Thymus (tissue), 11 donors: ENCODE measurements around the gene NRG2. TPM values are rescaled to one million over a fixed set of nuclear protein-coding genes. Genes with fewer than 3 reads are reported as not detected.

Experiments used
- DNase-seq, 9 donors: peaks; one replicate each; pipeline ENCODE4 v3.0.0-alpha.2; 2013; ENCODE audit warnings: low spot score in 9 of 9, low read depth in 6 of 9, missing footprints in 1 of 9
- H3K27ac ChIP-seq, 2 donors: one replicate each; pipeline ENCODE4 v1.5.1; 2013; ENCODE audit warnings: control low read depth in 1 of 2, low read depth in 1 of 2, low read length in 1 of 2, mild to moderate bottlenecking in 1 of 2, moderate library complexity in 1 of 2
- H3K27me3 ChIP-seq, 2 donors: one replicate each; pipeline ENCODE4 v1.5.1; 2013; ENCODE audit warnings: low read length in 1 of 2; ENCODE audit not compliant: control insufficient read depth in 2 of 2, insufficient read depth in 1 of 2
- H3K36me3 ChIP-seq, 2 donors: one replicate each; pipeline ENCODE4 v1.5.1; 2013; ENCODE audit warnings: low read length in 1 of 2, mild to moderate bottlenecking in 1 of 2, moderate library complexity in 1 of 2; ENCODE audit not compliant: control insufficient read depth in 2 of 2, insufficient read depth in 2 of 2
- H3K4me1 ChIP-seq, 2 donors: one replicate each; pipeline ENCODE4 v1.5.1; 2013; ENCODE audit warnings: low read length in 2 of 2; ENCODE audit not compliant: control insufficient read depth in 2 of 2, insufficient read depth in 2 of 2
- H3K4me3 ChIP-seq, 2 donors: one replicate each; pipeline ENCODE4 v1.5.1; 2013; ENCODE audit warnings: low read length in 2 of 2, control low read depth in 1 of 2, mild to moderate bottlenecking in 1 of 2
- H3K9me3 ChIP-seq, 2 donors: one replicate each; pipeline ENCODE4 v1.5.1; 2013; ENCODE audit warnings: low read length in 1 of 2, mild to moderate bottlenecking in 1 of 2; ENCODE audit not compliant: control insufficient read depth in 2 of 2, insufficient read depth in 1 of 2
- WGBS: extraction: QIAGEN DNeasy Blood & Tissue Kit; methylation state at CpG from one replicate; pipeline ENCODE4 v1.1.7; 2013; 5-methylcytosine and 5-hydroxymethylcytosine counted together
- polyA plus RNA-seq: library from polyadenylated mRNA; stranded (reverse); fragments of 200-250 nt; gene quantifications from one replicate; pipeline ENCODE4 v1.2.3, GENCODE V29; 2013
- total RNA-seq: library from RNA; stranded (reverse); fragments of 120-200 nt; gene quantifications from one replicate; pipeline ENCODE4 v1.2.4, GENCODE V29; 2013
- donor health status: healthy.

The NRG2 gene
- total and polyA plus RNA-seq, 2 donors: 0.38 to 0.96 TPM

GRCh38 chr5:139954022-139954421 is 89.1 kb downstream of the NRG2 start:
- WGBS: 90% methylated on average over 7 of the region's 7 CpGs
- Histone ChIP-seq H3K9me3 (peaks cover 0 to 4% of the 10 kb centered on the region in 2 donors), H3K27me3 (peaks cover 0 to 6% of the 10 kb centered on the region in 2 donors), H3K27ac (no peak overlapping the region), H3K36me3 (no peaks in the 10 kb centered on the region), H3K4me3 (no peak overlapping the region), H3K4me1 (no peaks in the 10 kb centered on the region)
- DNase-seq: no peak

GRCh38 chr5:139952574-139952973 is 90.5 kb downstream of the NRG2 start:
- WGBS: 95% methylated on average over 13 of the region's 13 CpGs
- Histone ChIP-seq H3K27ac (no peak overlapping the region), H3K27me3 (peaks cover 0 to 6% of the 10 kb centered on the region in 2 donors), H3K9me3 (peaks cover 0 to 4% of the 10 kb centered on the region in 2 donors), H3K4me3 (no peak overlapping the region), H3K4me1 (no peaks in the 10 kb centered on the region), H3K36me3 (no peaks in the 10 kb centered on the region)
- no peak for DNase-seq

- 94% methylated on average over 1 of the region's 1 CpG for WGBS
- no peak overlapping the region for H3K4me3 ChIP-seq
- no peaks in the 10 kb centered on the region for H3K4me1 ChIP-seq
- H3K36me3 ChIP-seq: no peaks in the 10 kb centered on the region
- H3K9me3 ChIP-seq: peaks cover 0 to 4% of the 10 kb centered on the region in 2 donors
- no peak overlapping the region for H3K27ac ChIP-seq
- peaks cover 0 to 6% of the 10 kb centered on the region in 2 donors for H3K27me3 ChIP-seq
- no peak for DNase-seq
Measured at GRCh38 chr5:139951983-139952382, 91.1 kb downstream of the NRG2 start.

GRCh38 chr5:139951296-139951924 is 91.7 kb downstream of the NRG2 start:
- no peaks in the 10 kb centered on the region for H3K4me1 ChIP-seq
- H3K27me3 ChIP-seq: peaks cover 0 to 4% of the 10 kb centered on the region in 2 donors
- no peak overlapping the region for H3K27ac ChIP-seq
- peaks cover 0 to 4% of the 10 kb centered on the region in 2 donors for H3K9me3 ChIP-seq
- no peaks in the 10 kb centered on the region for H3K36me3 ChIP-seq
- 97% methylated on average over 6 of the region's 6 CpGs for WGBS
- DNase-seq: no peak
- no peak overlapping the region for H3K4me3 ChIP-seq

GRCh38 chr5:139950436-139950835 is 92.7 kb downstream of the NRG2 start:
- Histone ChIP-seq H3K4me3 (no peak overlapping the region), H3K4me1 (no peaks in the 10 kb centered on the region)

GRCh38 chr5:139949710-139950109 is 93.4 kb downstream of the NRG2 start:
- no peak overlapping the region for H3K27ac ChIP-seq
- no peak overlapping the region for H3K4me3 ChIP-seq
- DNase-seq: no peak
- peaks cover 0 to 4% of the 10 kb centered on the region in 2 donors for H3K9me3 ChIP-seq
- WGBS: 84% methylated on average over 1 of the region's 1 CpG
- no peaks in the 10 kb centered on the region for H3K4me1 ChIP-seq
- no peaks in the 10 kb centered on the region for H3K27me3 ChIP-seq
- no peaks in the 10 kb centered on the region for H3K36me3 ChIP-seq

More at GRCh38 chr5:139950436-139950835, 92.7 kb downstream of the NRG2 start:
- 98% methylated on average over 2 of the region's 2 CpGs for WGBS
- Histone ChIP-seq H3K36me3 (no peaks in the 10 kb centered on the region), H3K27me3 (no peaks in the 10 kb centered on the region), H3K9me3 (peaks cover 0 to 4% of the 10 kb centered on the region in 2 donors), H3K27ac (no peak overlapping the region)
- DNase-seq: no peak

GRCh38 chr5:139947727-139948126 is 95.4 kb downstream of the NRG2 start:
- H3K36me3 ChIP-seq: no peaks in the 10 kb centered on the region
- H3K9me3 ChIP-seq: peaks cover 0 to 4% of the 10 kb centered on the region in 2 donors
- H3K27ac ChIP-seq: no peak overlapping the region
- H3K4me3 ChIP-seq: no peak overlapping the region
- DNase-seq: no peak
- H3K4me1 ChIP-seq: no peaks in the 10 kb centered on the region
- no peaks in the 10 kb centered on the region for H3K27me3 ChIP-seq

GRCh38 chr5:139946440-139946839 is 96.7 kb downstream of the NRG2 start:
- 1% methylated on average over 1 of the region's 1 CpG for WGBS
- DNase-seq: no peak
- H3K4me1 ChIP-seq: no peaks in the 10 kb centered on the region
- no peaks in the 10 kb centered on the region for H3K27me3 ChIP-seq
- no peaks in the 10 kb centered on the region for H3K36me3 ChIP-seq
- no peak overlapping the region for H3K4me3 ChIP-seq
- no peak overlapping the region for H3K27ac ChIP-seq
- H3K9me3 ChIP-seq: peaks cover 0 to 3% of the 10 kb centered on the region in 2 donors

GRCh38 chr5:139946006-139946405 is 97.1 kb downstream of the NRG2 start:
- Histone ChIP-seq H3K9me3 (no peaks in the 10 kb centered on the region), H3K27me3 (no peaks in the 10 kb centered on the region), H3K36me3 (no peaks in the 10 kb centered on the region), H3K4me1 (no peaks in the 10 kb centered on the region), H3K27ac (no peak overlapping the region), H3K4me3 (no peak overlapping the region)
- 92% methylated on average over 3 of the region's 3 CpGs for WGBS
- no peak for DNase-seq
